Measurements from ENCODE around the gene COMMD3. TPM values are rescaled to one million over a fixed set of nuclear protein-coding genes. Genes with fewer than 3 reads are reported as not detected.

Gene COMMD3
- total and polyA plus RNA-seq, 9 of the 15 experiments (the other 6 are each of a cell fraction or from before 2014, with no cell fraction given): 50.7 to 217 (median 80.1) TPM

- TF ChIP-seq SMAD2 (IDR thresholded peaks at IDR 0.05; ENCODE audit: low read depth, low read length) (no peak), ILF3 (IDR thresholded peaks at IDR 0.05; ENCODE audit: borderline replicate concordance) (no peak), ZNF79 (CRISPR knock-in tag; IDR thresholded peaks at IDR 0.05; ENCODE audit: low read depth) (no peak), RAD21 (CRISPR knock-in tag; conservative IDR thresholded peaks at IDR 0.05 in 1 of 2, IDR thresholded peaks at IDR 0.05 in 1 of 2) (no peak), NKRF (IDR thresholded peaks at IDR 0.05; ENCODE audit: borderline replicate concordance) (no peak; the same call in 1 of the 2 replicates), NR4A1 (CRISPR knock-in tag; IDR thresholded peaks at IDR 0.05) (peak; percentile 30; the same call in 1 of the 2 replicates), NR4A1 (tag; IDR thresholded peaks at IDR 0.05) (no peak), DDX20 (tag; IDR thresholded peaks at IDR 0.05; ENCODE audit: low read depth) (no peak), ZNF655 (CRISPR knock-in tag; IDR thresholded peaks at IDR 0.05) (no peak), MTA3 (IDR thresholded peaks at IDR 0.05; ENCODE audit: borderline replicate concordance) (peak; percentile 69; the same call in 1 of the 2 replicates), PTRF (tag; IDR thresholded peaks at IDR 0.05) (no peak), ZBTB12 (CRISPR knock-in tag; IDR thresholded peaks at IDR 0.05) (no peak), ZNF561 (CRISPR knock-in tag; conservative IDR thresholded peaks at IDR 0.05) (no peak), CBX3 (IDR thresholded peaks at IDR 0.05; ENCODE audit: borderline replicate concordance in 1 of 2, low read length in 2 of 2) (no peak), EHMT2 (IDR thresholded peaks at IDR 0.05) (no peak), RFX1 (IDR thresholded peaks at IDR 0.05) (no peak), ZNF124 (CRISPR knock-in tag; IDR thresholded peaks at IDR 0.05) (no peak)
- TF ChIP-seq, protein P1, sequence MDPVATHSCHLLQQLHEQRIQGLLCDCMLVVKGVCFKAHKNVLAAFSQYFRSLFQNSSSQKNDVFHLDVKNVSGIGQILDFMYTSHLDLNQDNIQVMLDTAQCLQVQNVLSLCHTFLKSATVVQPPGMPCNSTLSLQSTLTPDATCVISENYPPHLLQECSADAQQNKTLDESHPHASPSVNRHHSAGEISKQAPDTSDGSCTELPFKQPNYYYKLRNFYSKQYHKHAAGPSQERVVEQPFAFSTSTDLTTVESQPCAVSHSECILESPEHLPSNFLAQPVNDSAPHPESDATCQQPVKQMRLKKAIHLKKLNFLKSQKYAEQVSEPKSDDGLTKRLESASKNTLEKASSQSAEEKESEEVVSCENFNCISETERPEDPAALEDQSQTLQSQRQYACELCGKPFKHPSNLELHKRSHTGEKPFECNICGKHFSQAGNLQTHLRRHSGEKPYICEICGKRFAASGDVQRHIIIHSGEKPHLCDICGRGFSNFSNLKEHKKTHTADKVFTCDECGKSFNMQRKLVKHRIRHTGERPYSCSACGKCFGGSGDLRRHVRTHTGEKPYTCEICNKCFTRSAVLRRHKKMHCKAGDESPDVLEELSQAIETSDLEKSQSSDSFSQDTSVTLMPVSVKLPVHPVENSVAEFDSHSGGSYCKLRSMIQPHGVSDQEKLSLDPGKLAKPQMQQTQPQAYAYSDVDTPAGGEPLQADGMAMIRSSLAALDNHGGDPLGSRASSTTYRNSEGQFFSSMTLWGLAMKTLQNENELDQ (CRISPR knock-in tag; IDR thresholded peaks at IDR 0.05; ENCODE audit: borderline replicate concordance): no peak
- TF ChIP-seq, protein P2, sequence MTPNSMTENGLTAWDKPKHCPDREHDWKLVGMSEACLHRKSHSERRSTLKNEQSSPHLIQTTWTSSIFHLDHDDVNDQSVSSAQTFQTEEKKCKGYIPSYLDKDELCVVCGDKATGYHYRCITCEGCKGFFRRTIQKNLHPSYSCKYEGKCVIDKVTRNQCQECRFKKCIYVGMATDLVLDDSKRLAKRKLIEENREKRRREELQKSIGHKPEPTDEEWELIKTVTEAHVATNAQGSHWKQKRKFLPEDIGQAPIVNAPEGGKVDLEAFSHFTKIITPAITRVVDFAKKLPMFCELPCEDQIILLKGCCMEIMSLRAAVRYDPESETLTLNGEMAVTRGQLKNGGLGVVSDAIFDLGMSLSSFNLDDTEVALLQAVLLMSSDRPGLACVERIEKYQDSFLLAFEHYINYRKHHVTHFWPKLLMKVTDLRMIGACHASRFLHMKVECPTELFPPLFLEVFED (CRISPR knock-in tag; conservative IDR thresholded peaks at IDR 0.05): no peak
Measured at GRCh38 chr10:22316286-22317075, at the start of gene COMMD3 (continued).

Measured in K562 (cell line).